BLaER1 treated with 17β-estradiol and CSF1 and Interleukin-3, amounts not matched to agents 10 nM and 100 nM (cell line): ENCODE data around the gene CDH15.
A peak's percentile ranks its signal among the peaks of the same experiment; 100 is the strongest.

Experiments used
- H3K27ac ChIP-seq, 11 experiments: shearing (Covaris generic); formaldehyde crosslinking; 2 replicates each; pipeline ENCODE4 v1.8.1; 2022
- H3K27me3 ChIP-seq, 11 experiments: shearing (Covaris generic); formaldehyde crosslinking; 2 replicates each; pipeline ENCODE4 v1.8.1; 2022
- H3K36me3 ChIP-seq, 11 experiments: shearing (Covaris generic); formaldehyde crosslinking; 2 replicates each; pipeline ENCODE4 v1.8.1; 2022
- H3K4me1 ChIP-seq, 10 experiments: shearing (Covaris generic); formaldehyde crosslinking; 2 replicates each; pipeline ENCODE4 v1.8.1; 2022
- H3K4me2 ChIP-seq, 11 experiments: shearing (Covaris generic); formaldehyde crosslinking; 2 replicates each; pipeline ENCODE4 v1.8.1; 2022
- H3K4me3 ChIP-seq, 10 experiments: shearing (Covaris generic); formaldehyde crosslinking; 2 replicates each; pipeline ENCODE4 v1.8.1; 2022
- H3K9ac ChIP-seq, 11 experiments: shearing (Covaris generic); formaldehyde crosslinking; 2 replicates each; pipeline ENCODE4 v1.8.1; 2022
- H3K9me3 ChIP-seq, 11 experiments: shearing (Covaris generic); formaldehyde crosslinking; replicated peaks in 1 of 11; 2 replicates each; pipeline ENCODE4 v1.8.1; 2022
- H4K20me1 ChIP-seq, 11 experiments: shearing (Covaris generic); formaldehyde crosslinking; 2 replicates each; pipeline ENCODE4 v1.8.1; 2022
- Cebpa-rat ChIP-seq, 11 experiments: shearing (Covaris generic); IDR thresholded peaks; 2 replicates each; pipeline ENCODE4 v1.8.1; 2022

Gene CDH15

GRCh38 chr16:89175280-89176146 is 4.0 kb downstream of the CDH15 start:
- Histone ChIP-seq H3K27me3 (peaks cover 0 to 6% (median 0%) of the 10 kb centered on the region in 11 experiments; a peak in 9 of 22 replicates), H3K36me3 (no peaks in the 10 kb centered on the region), H3K27ac (peak overlapping the region in 8 of 11 experiments; percentile 37 to 79 (median 60); a peak in 16 of 22 replicates), H3K9ac (peak overlapping the region in 9 of 11 experiments; percentile 21 to 67 (median 58); a peak in 14 of 22 replicates), H3K4me2 (peak overlapping the region; percentile 76 to 96 (median 88)), H3K9me3 (no peaks in the 10 kb centered on the region), H3K4me3 (no peak overlapping the region; a peak in 2 of 20 replicates), H3K4me1 (peaks cover 54 to 86% (median 66%) of the 10 kb centered on the region in 10 experiments), H4K20me1 (peaks cover 0 to 44% (median 5%) of the 10 kb centered on the region in 11 experiments; a peak in 10 of 22 replicates)
- TF ChIP-seq Cebpa-rat (IDR thresholded peaks at IDR 0.05), result no peak

- Histone ChIP-seq H3K4me2 (peak overlapping the region; percentile 76 to 96 (median 88); a peak in 20 of 22 replicates), H3K9me3 (no peaks in the 10 kb centered on the region), H3K4me3 (no peak overlapping the region), H3K4me1 (peaks cover 49 to 80% (median 60%) of the 10 kb centered on the region in 10 experiments), H3K27me3 (no peaks in the 10 kb centered on the region), H3K27ac (peak overlapping the region in 8 of 11 experiments; percentile 37 to 79 (median 60); a peak in 12 of 22 replicates), H4K20me1 (peaks cover 0 to 39% (median 0%) of the 10 kb centered on the region in 11 experiments; a peak in 8 of 22 replicates), H3K36me3 (no peaks in the 10 kb centered on the region), H3K9ac (peak overlapping the region in 7 of 11 experiments; percentile 30 to 67 (median 63); a peak in 12 of 22 replicates)
- TF ChIP-seq Cebpa-rat (IDR thresholded peaks at IDR 0.05), result no peak
Observed at GRCh38 chr16:89176147-89176690, 4.7 kb downstream of the CDH15 start.

- H3K9ac ChIP-seq, result peak overlapping the region in 3 of 11 experiments; percentile 58 to 67 (median 64); a peak in 1 of 22 replicates
- peak overlapping the region in 4 of 11 experiments; percentile 63 to 79 (median 74); a peak in 4 of 22 replicates for H3K27ac ChIP-seq
- H4K20me1 ChIP-seq, result peaks cover 0 to 39% (median 0%) of the 10 kb centered on the region in 11 experiments; a peak in 8 of 22 replicates
- H3K4me3 ChIP-seq, result no peak overlapping the region
- peaks cover 47 to 78% (median 58%) of the 10 kb centered on the region in 10 experiments for H3K4me1 ChIP-seq
- TF ChIP-seq Cebpa-rat (IDR thresholded peaks at IDR 0.05), result no peak
- no peaks in the 10 kb centered on the region for H3K9me3 ChIP-seq
- H3K36me3 ChIP-seq, result no peaks in the 10 kb centered on the region
- no peaks in the 10 kb centered on the region for H3K27me3 ChIP-seq
- H3K4me2 ChIP-seq, result peak overlapping the region in 9 of 11 experiments; percentile 24 to 96 (median 86); a peak in 15 of 22 replicates
Observed at GRCh38 chr16:89176717-89177116, 5.2 kb downstream of the CDH15 start.

GRCh38 chr16:89177501-89177900 is 6.0 kb downstream of the CDH15 start:
- Histone ChIP-seq H3K36me3 (no peaks in the 10 kb centered on the region), H3K27me3 (no peaks in the 10 kb centered on the region), H4K20me1 (peaks cover 0 to 31% (median 0%) of the 10 kb centered on the region in 11 experiments; a peak in 3 of 22 replicates), H3K27ac (peak overlapping the region in 1 of 11 experiments; percentile 21; a peak in 1 of 22 replicates), H3K4me2 (peak overlapping the region in 3 of 11 experiments; percentile 18 to 27 (median 24); a peak in 2 of 22 replicates), H3K4me1 (peaks cover 40 to 70% (median 51%) of the 10 kb centered on the region in 10 experiments), H3K4me3 (no peak overlapping the region), H3K9ac (peak overlapping the region in 2 of 11 experiments; percentile 4 to 26; a peak in 1 of 22 replicates), H3K9me3 (no peaks in the 10 kb centered on the region)
- no peak for TF ChIP-seq Cebpa-rat (IDR thresholded peaks at IDR 0.05)

GRCh38 chr16:89178453-89179147 is 7.1 kb downstream of the CDH15 start:
- Histone ChIP-seq H3K4me1 (peaks cover 29 to 60% (median 40%) of the 10 kb centered on the region in 10 experiments), H3K4me2 (0 out of 22 replicates have a peak overlapping the region, but pooled peaks of 2 of the 11 experiments have one; percentile 2 to 15), H3K9ac (no peak overlapping the region; a peak in 1 of 22 replicates), H3K4me3 (no peak overlapping the region), H3K36me3 (no peaks in the 10 kb centered on the region), H3K27ac (no peak overlapping the region), H4K20me1 (peaks cover 0 to 20% (median 0%) of the 10 kb centered on the region in 11 experiments; a peak in 2 of 22 replicates), H3K27me3 (peaks cover 0 to 7% (median 0%) of the 10 kb centered on the region in 11 experiments; a peak in 5 of 22 replicates), H3K9me3 (no peaks in the 10 kb centered on the region)
- no peak for TF ChIP-seq Cebpa-rat (IDR thresholded peaks at IDR 0.05)

- Histone ChIP-seq H3K4me1 (peaks cover 23 to 60% (median 35%) of the 10 kb centered on the region in 10 experiments), H3K27ac (no peak overlapping the region), H3K9me3 (no peaks in the 10 kb centered on the region), H3K4me3 (no peak overlapping the region), H3K27me3 (peaks cover 0 to 12% (median 0%) of the 10 kb centered on the region in 11 experiments; a peak in 7 of 22 replicates), H3K9ac (no peak overlapping the region; a peak in 1 of 22 replicates), H3K4me2 (0 out of 22 replicates have a peak overlapping the region, but pooled peaks of 2 of the 11 experiments have one; percentile 2 to 15), H3K36me3 (no peaks in the 10 kb centered on the region), H4K20me1 (peaks cover 0 to 15% (median 0%) of the 10 kb centered on the region in 11 experiments; a peak in 1 of 22 replicates)
- TF ChIP-seq Cebpa-rat (IDR thresholded peaks at IDR 0.05), result no peak
Observed at GRCh38 chr16:89179148-89179484, 7.6 kb downstream of the CDH15 start.

- peaks cover 0 to 17% (median 0%) of the 10 kb centered on the region in 11 experiments; a peak in 7 of 22 replicates for H3K27me3 ChIP-seq
- H3K9me3 ChIP-seq, result no peaks in the 10 kb centered on the region
- 0 out of 22 replicates have a peak, but pooled peaks cover 0 to 11% (median 0%) of the 10 kb centered on the region in 11 experiments for H4K20me1 ChIP-seq
- peaks cover 17 to 57% (median 28%) of the 10 kb centered on the region in 10 experiments for H3K4me1 ChIP-seq
- TF ChIP-seq Cebpa-rat (IDR thresholded peaks at IDR 0.05), result no peak
- no peak overlapping the region for H3K27ac ChIP-seq
- H3K9ac ChIP-seq, result no peak overlapping the region
- no peaks in the 10 kb centered on the region for H3K36me3 ChIP-seq
- H3K4me3 ChIP-seq, result no peak overlapping the region
- peak overlapping the region in 2 of 11 experiments; percentile 2 to 18; a peak in 1 of 22 replicates for H3K4me2 ChIP-seq
Observed at GRCh38 chr16:89179656-89180315, 8.2 kb downstream of the CDH15 start.
